ENCODE results near the gene HMGCR. TPM values are rescaled to one million over a fixed set of nuclear protein-coding genes. Genes with fewer than 3 reads are reported as not detected.

Gene HMGCR
- total RNA-seq, 1 donor from 2014 or later: 90.5 TPM

- no peak for DNase-seq (ENCODE audit: low read depth in 2 of 2)
Observed at GRCh38 chr5:75380099-75380498, 43.1 kb downstream of the HMGCR start.

GRCh38 chr5:75381456-75381855, 44.4 kb downstream of the HMGCR start:
- no peak for DNase-seq (ENCODE audit: low read depth in 2 of 2)

GRCh38 chr5:75384218-75384617, 47.2 kb downstream of the HMGCR start:
- no peak for DNase-seq (ENCODE audit: low read depth in 2 of 2)

DNA sequence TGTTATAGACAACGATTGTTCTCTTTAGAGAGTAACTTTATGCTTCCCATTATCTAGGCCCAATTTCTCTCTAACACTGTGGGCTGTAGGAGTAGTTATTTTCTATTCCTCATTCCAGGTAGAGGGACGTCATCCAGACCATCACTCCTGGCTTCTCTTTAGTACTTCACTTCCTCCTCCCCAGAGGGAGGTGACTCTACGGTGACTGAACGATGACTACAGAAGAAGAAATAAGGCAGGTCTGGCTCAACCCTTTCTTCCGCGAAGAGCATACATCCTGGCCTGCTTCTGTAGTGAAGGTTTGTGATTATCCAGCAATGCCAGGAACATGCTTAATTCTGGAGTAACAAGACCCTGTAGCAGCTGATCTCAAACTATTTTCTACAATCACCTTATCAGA, 50.8 kb downstream of the HMGCR start:
- DNase-seq (ENCODE audit: low read depth in 2 of 2): no peak

GRCh38 chr5:75389430-75389829, 52.4 kb downstream of the HMGCR start:
- DNase-seq (ENCODE audit: low read depth in 2 of 2): no peak

- DNase-seq (ENCODE audit: low read depth in 2 of 2): peak; percentile 1 to 33
Observed at GRCh38 chr5:75395277-75395676, 58.3 kb downstream of the HMGCR start.

- peak in 1 of 2 donors; percentile 10 for DNase-seq (ENCODE audit: low read depth in 2 of 2)
Observed at GRCh38 chr5:75405296-75405695, 68.3 kb downstream of the HMGCR start.

Other genes starting within 250 kb of the HMGCR start
- not detected in 2 replicates for gene ANKRD31, start 100.3 kb upstream of the HMGCR start, total RNA-seq
- 19.6 and 40.5 TPM in 2 replicates for gene CERT1, start 174.4 kb downstream of the HMGCR start, total RNA-seq
- 16.3 and 30.0 TPM in 2 replicates for gene POLK, start 174.7 kb downstream of the HMGCR start, total RNA-seq